GM08714 (cell line): ENCODE results near the gene ANKRD29.

Experiments
- H3K4me3 ChIP-seq: fragments of 200-500 bp; sonication (Bioruptor generic); 2 replicates; pipeline ENCODE4 v1.5.1; 2014; ENCODE audit warnings: mild to moderate bottlenecking, low read length, inconsistent platforms
- ZNF274 ChIP-seq: IDR thresholded peaks from 2 replicates; pipeline ENCODE4 v1.6.1; 2012; ENCODE audit warnings: mild to moderate bottlenecking, low read depth, low read length

ANKRD29 gene

GRCh38 chr18:23693846-23694245 is 31.1 kb upstream of the ANKRD29 start:
- no peak for TF ChIP-seq ZNF274

DNA sequence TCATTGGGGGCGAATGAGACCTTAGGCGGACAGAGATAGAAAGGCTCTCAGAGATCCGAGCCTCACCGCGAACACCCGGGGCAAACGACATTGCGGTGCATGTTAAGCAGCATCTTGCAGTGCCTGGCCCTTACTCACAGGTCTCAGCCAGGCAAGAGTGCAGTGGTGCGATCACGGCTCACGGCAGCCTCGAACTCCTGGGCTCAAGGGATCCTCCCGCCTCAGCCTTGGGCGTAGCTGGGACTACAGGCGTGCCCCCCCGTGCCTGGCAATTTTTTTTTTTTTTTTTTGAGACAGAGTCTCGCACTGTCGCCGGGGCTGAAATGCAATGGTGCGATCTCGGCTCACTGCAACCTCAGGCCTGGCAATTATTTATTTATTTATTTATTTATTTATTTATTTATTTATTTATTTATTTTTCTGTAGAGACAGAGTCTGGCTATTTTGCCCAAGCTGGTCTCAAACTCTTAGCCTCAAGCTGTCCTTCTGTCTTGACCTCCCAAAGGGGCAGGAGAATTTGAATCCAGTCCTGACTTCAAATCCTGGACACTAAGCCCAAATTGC is 27.9 kb upstream of the ANKRD29 start:
- TF ChIP-seq ZNF274: no peak
- H3K4me3 ChIP-seq: no peak overlapping the region

More at GRCh38 chr18:23693846-23694245, 31.1 kb upstream of the ANKRD29 start:
- H3K4me3 ChIP-seq: no peak overlapping the region

- no peak for TF ChIP-seq ZNF274
- peak overlapping the region; percentile 56; the same call in 1 of the 2 replicates for H3K4me3 ChIP-seq
Measured at GRCh38 chr18:23689616-23690504, 27.1 kb upstream of the ANKRD29 start.

GRCh38 chr18:23689031-23689615 is 26.4 kb upstream of the ANKRD29 start, which contains the start of gene LAMA3:
Gene LAMA3, plus strand, starts transcription at chr18:23689453. Its CDS starts 231 bp downstream, at chr18:23689684.
- TF ChIP-seq ZNF274: no peak
- peak within 1 kb of the TSS; percentile 56; the same call in 1 of the 2 replicates for H3K4me3 ChIP-seq

DNA sequence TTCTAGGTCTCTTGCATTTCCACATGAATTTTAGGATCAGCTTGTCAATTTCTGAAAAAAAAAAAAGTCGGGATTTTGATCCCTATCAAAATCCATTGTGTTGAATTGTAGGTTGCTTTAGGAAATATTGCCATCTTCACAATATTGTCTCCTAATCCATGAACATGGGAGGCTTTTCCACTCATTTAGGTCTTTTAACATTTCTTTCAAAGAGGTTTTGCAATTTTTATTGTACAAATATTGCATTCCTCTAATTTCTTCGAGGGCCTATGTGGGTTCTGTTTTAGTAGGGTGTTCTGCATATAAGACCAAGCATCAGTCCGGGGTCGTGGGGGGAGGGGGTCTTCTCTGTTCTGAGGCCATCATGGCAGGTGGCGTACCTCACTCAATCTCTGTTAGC is 25.8 kb upstream of the ANKRD29 start:
- H3K4me3 ChIP-seq: peak overlapping the region; percentile 56; the same call in 1 of the 2 replicates
- TF ChIP-seq ZNF274: no peak

- H3K4me3 ChIP-seq: no peak overlapping the region
- TF ChIP-seq ZNF274: no peak
Measured at GRCh38 chr18:23684515-23685197, 21.9 kb upstream of the ANKRD29 start.

DNA sequence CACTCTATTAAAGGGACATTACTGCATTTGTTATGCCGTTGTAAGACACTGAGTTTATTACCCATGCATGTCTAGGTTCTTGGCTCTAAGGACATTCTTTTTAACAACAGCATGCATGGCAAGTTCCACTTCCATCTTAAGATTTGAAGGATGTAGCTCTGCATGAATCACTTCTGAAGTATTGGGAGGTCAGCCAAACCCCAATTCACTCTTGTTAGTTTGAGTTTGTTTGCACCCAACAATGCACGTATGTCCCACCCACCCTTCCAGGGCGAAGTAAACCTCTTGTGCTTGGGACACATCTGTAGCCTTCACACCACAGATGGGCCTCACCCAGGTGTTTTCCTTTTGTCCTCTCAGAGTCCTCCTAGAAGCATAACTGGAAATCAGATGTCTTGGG is 21.0 kb upstream of the ANKRD29 start:
- H3K4me3 ChIP-seq: no peak overlapping the region
- no peak for TF ChIP-seq ZNF274

DNA sequence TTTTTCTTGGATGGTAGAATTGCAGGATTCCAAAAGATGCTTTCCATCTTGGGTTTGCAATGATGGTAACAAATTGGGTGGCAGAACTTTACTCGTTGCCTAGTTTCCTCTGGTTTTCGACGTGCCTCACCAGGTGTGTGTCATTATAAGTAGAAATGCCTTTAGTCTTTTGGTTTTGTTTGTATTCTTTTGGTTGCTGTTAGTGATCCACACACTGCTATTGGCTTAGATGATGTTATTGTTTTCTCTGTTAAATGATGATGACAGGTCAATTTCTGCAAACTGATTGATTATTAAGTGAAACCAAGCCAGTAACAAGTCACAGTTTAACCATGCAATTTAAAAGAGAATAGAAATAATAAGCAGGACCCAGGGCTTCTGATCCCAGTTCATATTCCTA is 20.4 kb upstream of the ANKRD29 start:
- TF ChIP-seq ZNF274: no peak
- no peak overlapping the region; the same call in 1 of the 2 replicates for H3K4me3 ChIP-seq

- TF ChIP-seq ZNF274: no peak
- H3K4me3 ChIP-seq: no peak overlapping the region
Measured at GRCh38 chr18:23682472-23682871, 19.8 kb upstream of the ANKRD29 start.

GRCh38 chr18:23682045-23682444 is 19.3 kb upstream of the ANKRD29 start:
- no peak for TF ChIP-seq ZNF274
- H3K4me3 ChIP-seq: no peak overlapping the region

DNA sequence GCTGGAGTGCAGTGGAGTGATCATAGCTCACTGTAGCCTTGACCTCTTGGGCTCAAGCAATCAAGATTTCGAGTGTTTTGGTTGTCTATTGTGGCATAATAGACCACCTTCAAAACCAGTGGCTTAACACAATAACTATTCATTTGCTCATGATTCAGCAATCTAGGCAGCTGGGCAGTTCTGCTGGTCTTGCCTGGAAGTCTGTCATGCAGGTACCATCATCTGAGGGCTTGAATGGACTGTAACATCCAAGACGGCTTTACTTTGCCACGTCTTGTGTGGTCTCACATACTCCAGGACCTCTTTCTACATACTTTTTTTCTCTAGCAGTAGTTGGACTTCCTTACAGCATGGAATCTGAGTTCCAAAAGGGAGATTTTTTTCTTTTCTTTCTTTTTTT is 13.2 kb upstream of the ANKRD29 start:
- no peak overlapping the region for H3K4me3 ChIP-seq
- TF ChIP-seq ZNF274: no peak

- no peak for TF ChIP-seq ZNF274
- no peak overlapping the region for H3K4me3 ChIP-seq
Measured at GRCh38 chr18:23675236-23675635, 12.5 kb upstream of the ANKRD29 start.

GRCh38 chr18:23673725-23674124 is 11.0 kb upstream of the ANKRD29 start:
- H3K4me3 ChIP-seq: no peak overlapping the region
- no peak for TF ChIP-seq ZNF274

GRCh38 chr18:23671564-23671963 is 8.9 kb upstream of the ANKRD29 start:
- TF ChIP-seq ZNF274: no peak
- no peak overlapping the region for H3K4me3 ChIP-seq
